Measurements from ENCODE around the gene CNTN6.
"Not testable (repeated sequence)": the region's sequence is repeated elsewhere in the genome, so short reads cannot be mapped to it uniquely, and the experiment has no call there.

The CNTN6 gene

GRCh38 chr3:1375145-1375544 lies 282.3 kb downstream of the CNTN6 start:
- TF ChIP-seq, protein P1, sequence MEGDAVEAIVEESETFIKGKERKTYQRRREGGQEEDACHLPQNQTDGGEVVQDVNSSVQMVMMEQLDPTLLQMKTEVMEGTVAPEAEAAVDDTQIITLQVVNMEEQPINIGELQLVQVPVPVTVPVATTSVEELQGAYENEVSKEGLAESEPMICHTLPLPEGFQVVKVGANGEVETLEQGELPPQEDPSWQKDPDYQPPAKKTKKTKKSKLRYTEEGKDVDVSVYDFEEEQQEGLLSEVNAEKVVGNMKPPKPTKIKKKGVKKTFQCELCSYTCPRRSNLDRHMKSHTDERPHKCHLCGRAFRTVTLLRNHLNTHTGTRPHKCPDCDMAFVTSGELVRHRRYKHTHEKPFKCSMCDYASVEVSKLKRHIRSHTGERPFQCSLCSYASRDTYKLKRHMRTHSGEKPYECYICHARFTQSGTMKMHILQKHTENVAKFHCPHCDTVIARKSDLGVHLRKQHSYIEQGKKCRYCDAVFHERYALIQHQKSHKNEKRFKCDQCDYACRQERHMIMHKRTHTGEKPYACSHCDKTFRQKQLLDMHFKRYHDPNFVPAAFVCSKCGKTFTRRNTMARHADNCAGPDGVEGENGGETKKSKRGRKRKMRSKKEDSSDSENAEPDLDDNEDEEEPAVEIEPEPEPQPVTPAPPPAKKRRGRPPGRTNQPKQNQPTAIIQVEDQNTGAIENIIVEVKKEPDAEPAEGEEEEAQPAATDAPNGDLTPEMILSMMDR (IDR thresholded peaks at IDR 0.05; ENCODE audit: low read depth, low read length, missing control alignments), result no peak
- no peak for DNase-seq (ENCODE audit: extremely low read depth, low read depth)

GRCh38 chr3:1380926-1381646 lies 288.3 kb downstream of the CNTN6 start:
- H3K4me3 ChIP-seq (replicated peaks; ENCODE audit: low read depth, low read length), result no peak overlapping the region
- no peak for DNase-seq (ENCODE audit: extremely low read depth, low read depth)
- TF ChIP-seq, protein P1 (IDR thresholded peaks at IDR 0.05; ENCODE audit: low read depth, low read length, missing control alignments), result no peak

More at GRCh38 chr3:1375145-1375544, 282.3 kb downstream of the CNTN6 start:
- no peak overlapping the region for H3K4me3 ChIP-seq (replicated peaks; ENCODE audit: low read depth, low read length)

DNA sequence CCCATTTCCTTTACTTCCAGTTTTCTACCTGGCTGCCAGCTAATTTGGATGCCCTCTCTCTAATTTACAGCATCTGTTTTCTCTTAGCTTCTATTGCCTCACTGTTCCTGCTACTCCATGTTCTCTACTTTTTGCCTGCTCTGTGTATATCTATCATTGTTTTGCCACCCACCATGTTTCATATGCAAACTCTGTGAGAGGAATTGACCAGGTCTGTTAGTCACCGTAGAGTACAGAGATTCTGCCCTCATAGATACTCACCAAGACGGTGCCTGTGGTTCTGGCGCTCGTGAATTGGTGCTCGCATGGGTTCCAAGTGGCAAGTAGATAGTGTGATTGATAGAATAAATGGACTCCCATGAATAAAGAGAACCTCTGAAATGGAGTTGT lies 288.8 kb downstream of the CNTN6 start:
- TF ChIP-seq, protein P1 (IDR thresholded peaks at IDR 0.05; ENCODE audit: low read depth, low read length, missing control alignments), result no peak
- H3K4me3 ChIP-seq (replicated peaks; ENCODE audit: low read depth, low read length), result no peak overlapping the region
- DNase-seq (ENCODE audit: extremely low read depth, low read depth), result no peak

DNA sequence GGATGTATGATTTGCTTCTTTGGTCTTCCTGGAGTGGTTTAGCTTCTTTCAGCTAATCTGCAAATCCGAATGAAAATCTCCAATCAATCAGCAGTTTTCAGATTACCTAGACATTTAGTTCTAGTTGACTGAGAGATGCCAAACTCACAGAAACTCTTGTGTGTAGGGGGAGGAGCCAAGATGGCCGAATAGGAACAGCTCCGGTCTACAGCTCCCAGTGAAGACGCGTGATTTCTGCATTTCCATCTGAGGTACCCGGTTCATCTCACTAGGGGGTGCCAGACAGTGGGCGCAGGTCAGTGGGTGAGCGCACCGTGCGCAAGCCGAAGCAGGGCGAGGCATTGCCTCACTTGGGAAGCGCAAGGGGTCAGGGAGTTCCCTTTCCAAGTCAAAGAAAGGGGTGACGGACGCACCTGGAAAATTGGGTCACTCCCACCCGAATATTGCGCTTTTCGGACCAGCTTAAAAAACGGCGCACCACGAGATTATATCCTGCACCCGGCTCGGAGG lies 294.6 kb downstream of the CNTN6 start:
- DNase-seq (ENCODE audit: extremely low read depth, low read depth); H3K4me3 ChIP-seq (replicated peaks; ENCODE audit: low read depth, low read length): not testable (repeated sequence)

- TF ChIP-seq, protein P1 (IDR thresholded peaks at IDR 0.05; ENCODE audit: low read depth, low read length, missing control alignments), result no peak
- no peak overlapping the region for H3K4me3 ChIP-seq (replicated peaks; ENCODE audit: low read depth, low read length)
- DNase-seq (ENCODE audit: extremely low read depth, low read depth), result no peak
These were observed 301.4 kb downstream of the CNTN6 start for GRCh38 chr3:1394188-1394587.

DNA sequence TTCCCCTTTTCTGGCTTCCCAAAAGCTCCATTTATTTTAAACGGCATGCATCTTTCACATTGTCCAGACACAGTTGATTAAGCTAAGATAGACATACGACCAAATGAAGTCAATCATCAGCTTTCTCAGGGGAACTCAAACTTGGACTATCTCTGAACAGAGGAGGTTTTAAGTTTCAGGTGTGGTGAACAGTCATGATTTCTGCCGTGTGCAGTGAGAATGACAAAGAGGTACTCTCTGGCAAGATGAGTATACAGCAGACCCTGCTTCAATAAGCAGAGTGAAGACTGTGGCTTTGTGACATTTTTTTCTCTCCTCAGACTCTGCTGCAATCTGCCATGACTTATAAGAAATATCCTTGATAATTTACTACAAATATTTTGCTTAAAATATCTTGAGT lies 307.7 kb downstream of the CNTN6 start:
- H3K4me3 ChIP-seq (replicated peaks; ENCODE audit: low read depth, low read length), result no peak overlapping the region
- DNase-seq (ENCODE audit: extremely low read depth, low read depth), result no peak
- TF ChIP-seq, protein P1 (IDR thresholded peaks at IDR 0.05; ENCODE audit: low read depth, low read length, missing control alignments), result no peak

DNA sequence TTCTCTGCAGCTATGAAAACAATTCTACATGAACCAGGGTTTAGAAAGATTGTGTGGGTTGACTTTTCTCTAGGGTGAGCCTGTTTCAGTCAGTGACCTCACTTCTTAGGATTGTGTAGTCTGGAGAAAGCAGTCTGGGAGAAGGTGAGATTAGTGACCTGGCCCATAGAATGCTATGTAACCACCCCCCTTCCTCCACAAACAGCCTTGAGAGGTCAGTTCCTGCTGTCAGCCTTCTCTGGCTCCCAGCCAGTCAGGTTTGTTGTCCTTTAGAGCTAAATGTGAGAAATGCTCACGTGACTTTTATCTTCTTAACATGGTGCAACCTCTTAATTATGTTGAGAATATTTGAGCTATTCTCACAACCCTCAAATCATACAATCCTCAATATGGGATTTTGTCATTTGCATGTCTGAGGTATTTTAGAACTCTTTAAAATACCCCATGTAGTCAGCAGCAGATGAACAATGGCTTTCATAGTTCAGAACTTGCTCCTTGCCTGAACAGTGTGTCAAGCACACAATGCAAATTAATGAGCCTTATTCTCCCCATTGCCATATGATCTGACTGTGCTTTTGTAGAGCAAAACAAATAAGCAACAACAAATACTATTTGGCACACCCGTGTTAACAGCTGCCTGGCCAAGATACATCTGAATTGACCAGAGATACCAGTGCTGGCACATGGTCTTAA lies 311.6 kb downstream of the CNTN6 start:
- no peak for DNase-seq (ENCODE audit: extremely low read depth, low read depth)
- TF ChIP-seq, protein P1 (IDR thresholded peaks at IDR 0.05; ENCODE audit: low read depth, low read length, missing control alignments), result no peak

More for the DNA sequence above, 311.6 kb downstream of the CNTN6 start:
- H3K4me3 ChIP-seq (replicated peaks; ENCODE audit: low read depth, low read length), result no peak overlapping the region
